HepG2 (cell line): ENCODE measurements around the gene MRPL27. TPM values are rescaled to one million over a fixed set of nuclear protein-coding genes. Genes with fewer than 3 reads are reported as not detected.

Source experiments
- ATAC-seq: fragments of 200-7000 bp; cut with Tn5 transposase; 3 replicates; pipeline ENCODE4 v1.9.1; 2020; ENCODE audit warnings: mild to moderate bottlenecking, moderate library complexity
- BruUV-seq: library from RNA; stranded (reverse); fragments of 400-500 nt; replicated peaks from 2 replicates; lab custom pipeline; 2021; lab: Mats Ljungman, UMichigan
- CTCF ChIA-PET: fragments of 300-600 bp; formaldehyde crosslinking; extraction: SDS; loops from one replicate; lab custom pipeline; 2021; ENCODE audit warnings: low total read pairs, inconsistent platforms, low intra/inter-chr PET ratio; lab: Yijun Ruan, JAX
- POLR2A ChIA-PET: fragments of 350-600 bp; sonication (Branson Sonifier 250); formaldehyde crosslinking; loops from one replicate; lab custom pipeline; 2020; ENCODE audit warnings: antibody characterized with exemption, inconsistent platforms; lab: Yijun Ruan, JAX
- DNase-seq: peaks from one replicate; pipeline ENCODE4 v3.0.0-alpha.2; 2015; ENCODE audit warnings: low spot score
- FAIRE-seq: peaks from 3 replicates; lab custom pipeline; 2011; peaks lifted over from hg19 to GRCh38; lab: Jason Lieb, UNC
- H2AFZ ChIP-seq: one replicate; pipeline ENCODE4 v1.6.1; 2011; ENCODE audit warnings: low read length, inconsistent platforms
- H3K27ac ChIP-seq: fragments of 300-600 bp; 3 replicates; pipeline ENCODE4 v1.8.0; 2011; ENCODE audit warnings: mixed run types, mild to moderate bottlenecking, mixed read lengths, low read length, inconsistent platforms; ENCODE audit not compliant: insufficient read depth; ENCODE audit errors: extremely low read length
- H3K27me3 ChIP-seq, 2 experiments: fragments of 200-600 bp in 1 of 2; 2 replicates in 1 of 2; 3 replicates in 1 of 2; pipeline versions ENCODE4 v1.6.0 to v1.8.0; 2011; ENCODE audit warnings: low read length in 2 of 2, mild to moderate bottlenecking in 2 of 2, moderate library complexity in 2 of 2, inconsistent platforms in 1 of 2; ENCODE audit not compliant: insufficient read depth in 2 of 2, control insufficient read depth in 1 of 2
- H3K36me3 ChIP-seq, 2 experiments: fragments of 200-600 bp in 1 of 2; replicated peaks in 1 of 2; 2 replicates in 1 of 2; 3 replicates in 1 of 2; pipeline versions ENCODE4 v1.5.1 to v1.8.0; 2011; ENCODE audit warnings: low read length in 2 of 2, inconsistent platforms in 1 of 2; ENCODE audit not compliant: insufficient read depth in 2 of 2, control insufficient read depth in 1 of 2
- H3K4me1 ChIP-seq: 2 replicates; pipeline ENCODE4 v1.5.1; 2012; ENCODE audit warnings: low read length, inconsistent platforms; ENCODE audit not compliant: insufficient read depth
- H3K4me2 ChIP-seq: 2 replicates; pipeline ENCODE4 v1.6.0; 2011; ENCODE audit warnings: low read depth, low read length, inconsistent platforms
- H3K4me3 ChIP-seq, 3 experiments: fragments of 200-600 bp in 1 of 3; sonication (generic), shearing (Covaris generic) in 1 of 3; replicated peaks in 1 of 3; 2 replicates each; pipeline ENCODE4 v1.5.1; 2011 to 2016; ENCODE audit warnings: low read length in 3 of 3, inconsistent platforms in 2 of 3, low read depth in 2 of 3, mild to moderate bottlenecking in 2 of 3, control low read depth in 1 of 3, mixed read lengths in 1 of 3; ENCODE audit not compliant: insufficient read depth in 1 of 3
- H3K79me2 ChIP-seq: one replicate; pipeline ENCODE4 v1.6.1; 2011; ENCODE audit warnings: low read length, inconsistent platforms; ENCODE audit not compliant: insufficient read depth
- H3K9ac ChIP-seq: 2 replicates; pipeline ENCODE4 v1.6.0; 2011; ENCODE audit warnings: mild to moderate bottlenecking, low read depth, low read length, inconsistent platforms; ENCODE audit not compliant: insufficient read depth
- H3K9me3 ChIP-seq: 2 replicates; pipeline ENCODE4 v1.5.1; 2012; ENCODE audit warnings: mild to moderate bottlenecking, low read length
- H4K20me1 ChIP-seq: 2 replicates; pipeline ENCODE4 v1.6.0; 2011; ENCODE audit warnings: inconsistent platforms, mild to moderate bottlenecking, low read length, moderate library complexity; ENCODE audit not compliant: insufficient read depth
- CREB3 ChIP-seq: sonication (generic); formaldehyde crosslinking; IDR thresholded peaks from 2 replicates; pipeline ENCODE4 v1.5.0; 2020; ENCODE audit warnings: missing genetic modification reagents
- GLI4 ChIP-seq: sonication (generic); formaldehyde crosslinking; IDR thresholded peaks from 2 replicates; pipeline ENCODE4 v1.5.1; 2020; ENCODE audit warnings: missing genetic modification reagents, mild to moderate bottlenecking, moderate library complexity, borderline replicate concordance
- HMG20A ChIP-seq: IDR thresholded peaks from 2 replicates; pipeline ENCODE4 v1.6.1; 2016; ENCODE audit warnings: borderline replicate concordance
- MEF2D ChIP-seq: sonication (generic); formaldehyde crosslinking; IDR thresholded peaks from 2 replicates; pipeline ENCODE4 v1.5.1; 2020; ENCODE audit warnings: mild to moderate bottlenecking, missing genetic modification reagents
- NR2C2 ChIP-seq: sonication (generic); formaldehyde crosslinking; IDR thresholded peaks from 2 replicates; pipeline ENCODE4 v1.4.0; 2020; ENCODE audit warnings: missing genetic modification reagents, mild to moderate bottlenecking, moderate library complexity, borderline replicate concordance
- SALL2 ChIP-seq: sonication (generic); formaldehyde crosslinking; IDR thresholded peaks from 2 replicates; pipeline ENCODE4 v1.8.1; 2023; ENCODE audit warnings: mild to moderate bottlenecking, missing genetic modification reagents, inconsistent platforms
- SIN3B ChIP-seq: fragments of 150-350 bp; IDR thresholded peaks from 2 replicates; pipeline ENCODE4 v1.6.1; 2014; ENCODE audit warnings: low read length
- TAF1 ChIP-seq: sonication (generic); formaldehyde crosslinking; IDR thresholded peaks from 2 replicates; pipeline ENCODE4 v1.4.0; 2020; ENCODE audit warnings: missing genetic modification reagents
- THAP9 ChIP-seq: sonication (generic); formaldehyde crosslinking; IDR thresholded peaks from 2 replicates; pipeline ENCODE4; 2020; ENCODE audit warnings: missing genetic modification reagents, mild to moderate bottlenecking, borderline replicate concordance
- ZC3H13 ChIP-seq: sonication (generic); formaldehyde crosslinking; IDR thresholded peaks from 2 replicates; pipeline ENCODE4 v1.8.1; 2023; ENCODE audit warnings: mild to moderate bottlenecking, missing genetic modification reagents, moderate library complexity
- ZNF101 ChIP-seq: sonication (generic); formaldehyde crosslinking; IDR thresholded peaks from 2 replicates; pipeline ENCODE4 v1.4.0; 2020; ENCODE audit warnings: mild to moderate bottlenecking, low read depth, missing genetic modification reagents, borderline replicate concordance
- ZNF292 ChIP-seq: sonication (generic); formaldehyde crosslinking; IDR thresholded peaks from 2 replicates; pipeline ENCODE4 v1.8.1; 2022; ENCODE audit warnings: mild to moderate bottlenecking, low read depth, missing genetic modification reagents, borderline replicate concordance
- ZNF33A ChIP-seq: sonication (generic); formaldehyde crosslinking; IDR thresholded peaks from 2 replicates; pipeline ENCODE4 v1.5.1; 2020; ENCODE audit warnings: missing genetic modification reagents, mild to moderate bottlenecking, moderate library complexity, borderline replicate concordance
- ZNF567 ChIP-seq: sonication (generic); formaldehyde crosslinking; IDR thresholded peaks from 2 replicates; pipeline ENCODE4 v1.8.1; 2023; ENCODE audit warnings: mild to moderate bottlenecking, missing genetic modification reagents, borderline replicate concordance
- ZNF572 ChIP-seq: sonication (generic); formaldehyde crosslinking; IDR thresholded peaks from 2 replicates; pipeline ENCODE4 v1.5.1; 2020; ENCODE audit warnings: mild to moderate bottlenecking, missing genetic modification reagents
- ZNF629 ChIP-seq: sonication (generic); formaldehyde crosslinking; conservative IDR thresholded peaks from 2 replicates; pipeline ENCODE4 v1.5.0; 2020; ENCODE audit warnings: missing genetic modification reagents
- WGBS: methylation state at CpG from one replicate; pipeline ENCODE4 v1.1.6; 2017; ENCODE audit warnings: low lambda C conversion rate; 5-methylcytosine and 5-hydroxymethylcytosine counted together
- in situ Hi-C: cut with HindIII; loops from 2 replicates; pipeline ENCODE4 v1.10.0; 2017; ENCODE audit warnings: low pct_unique_long_range_greater_than_20kb; ENCODE audit not compliant: extremely low pct_ligation_motif_present
- intact Hi-C: fragments of 100-400 bp; cut with micrococcal nuclease; formaldehyde crosslinking; loops from one replicate; pipeline ENCODE4 v1.10.0; 2022; ENCODE audit not compliant: unreplicated experiment
- polyA plus RNA-seq, 8 experiments: library from polyadenylated mRNA; depleted of rRNA in 3 of 8; stranded (reverse) in 7 of 8; unstranded in 1 of 8; fragments of >200 nt; fragmentation: Illumina TruSeq in 4 of 8; extraction: Trizol in 4 of 8; gene quantifications; 2 replicates each; pipeline versions ENCODE4 v1.2.1 to v1.2.3, GENCODE V29; 2011 to 2016; ENCODE audit warnings: low read depth in 4 of 8, missing spikeins in 1 of 8, mixed read lengths in 1 of 8; ENCODE audit not compliant: insufficient read depth in 1 of 8
- total RNA-seq, 5 experiments: library from RNA; depleted of rRNA; stranded (reverse); fragments of >200 nt; fragmentation: Illumina TruSeq; extraction: Trizol; gene quantifications; 2 replicates each; pipeline ENCODE4 v1.2.3, GENCODE V29; 2016; ENCODE audit warnings: low read depth in 1 of 5
- TF ChIP-seq, protein P1 (sequence below): sonication (generic); formaldehyde crosslinking; IDR thresholded peaks from 2 replicates; pipeline ENCODE4 v1.4.0; 2020; ENCODE audit warnings: missing genetic modification reagents, borderline replicate concordance

The MRPL27 gene
- total and polyA plus RNA-seq, 2 of the 13 experiments (the other 11 are each of a cell fraction or from before 2014, with no cell fraction given) = 137 to 217 TPM

DNA sequence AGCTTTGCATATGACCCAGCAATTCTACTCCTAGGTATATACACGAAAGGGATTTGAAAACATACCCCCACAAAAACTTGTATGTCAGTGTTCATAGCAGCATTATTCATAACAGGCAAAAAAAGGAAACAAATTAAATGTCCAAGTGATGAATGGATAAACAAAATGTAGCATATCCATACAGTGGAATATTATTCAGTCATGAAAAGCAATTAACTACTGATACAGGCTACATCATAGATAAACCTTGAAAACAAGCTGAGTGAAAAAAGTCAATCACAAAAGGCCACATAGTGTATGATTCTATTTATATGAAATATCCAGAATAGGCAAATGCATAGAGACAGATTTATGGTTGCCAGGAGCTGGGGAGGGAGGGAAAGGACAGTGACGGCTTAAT lies 721 bp upstream of the MRPL27 start:
- H3K79me2 ChIP-seq = peaks cover 39% of the 10 kb centered on the region
- ATAC-seq (no peak), DNase-seq (no peak), FAIRE-seq (peak; percentile 4)
- BruUV-seq = no TSS peak
- no peaks in the 10 kb centered on the region for H4K20me1 ChIP-seq
- in situ Hi-C loops (no loop called here), intact Hi-C loops (no loop called here)
- peaks cover 29% of the 10 kb centered on the region for H3K4me1 ChIP-seq
- CTCF ChIA-PET = no interaction called here
- WGBS = 48% methylated on average over 2 of the region's 2 CpGs
- no peaks in the 10 kb centered on the region; a peak in 1 of 5 replicates for H3K27me3 ChIP-seq
- H3K9ac ChIP-seq = peak overlapping the region; percentile 92
- no peak overlapping the region for H2AFZ ChIP-seq
- H3K9me3 ChIP-seq = no peaks in the 10 kb centered on the region
- H3K27ac ChIP-seq = peak overlapping the region; percentile 87
- POLR2A ChIA-PET = interaction anchor here (3.0 kb wide), 1 partner anchor 24 kb away, joined by 15 read pairs; the partner anchor contains the start of gene LRRC59
- H3K4me3 ChIP-seq = peak overlapping the region; percentile 91 to 98 (median 93)
- H3K36me3 ChIP-seq = peaks cover 16 to 26% of the 10 kb centered on the region in 2 experiments
- H3K4me2 ChIP-seq = peak overlapping the region; percentile 80
- TF ChIP-seq TAF1 (CRISPR knock-in tag) (no peak), GLI4 (CRISPR knock-in tag) (0 out of 2 replicates have a peak, but pooled peaks have one; percentile 13), THAP9 (CRISPR knock-in tag) (no peak), ZNF292 (CRISPR knock-in tag) (0 out of 2 replicates have a peak, but pooled peaks have one; percentile 1), ZNF567 (CRISPR knock-in tag) (no peak), CREB3 (CRISPR knock-in tag) (0 out of 2 replicates have a peak, but pooled peaks have one; percentile 3), ZC3H13 (no peak), ZNF101 (CRISPR knock-in tag) (no peak), ZNF629 (no peak), SIN3B (no peak), NR2C2 (CRISPR knock-in tag) (no peak), HMG20A (CRISPR knock-in tag) (no peak), ZNF33A (CRISPR knock-in tag) (no peak), SALL2 (CRISPR knock-in tag) (no peak), MEF2D (CRISPR knock-in tag) (no peak), ZNF572 (CRISPR knock-in tag) (no peak)
- TF ChIP-seq, protein P1, sequence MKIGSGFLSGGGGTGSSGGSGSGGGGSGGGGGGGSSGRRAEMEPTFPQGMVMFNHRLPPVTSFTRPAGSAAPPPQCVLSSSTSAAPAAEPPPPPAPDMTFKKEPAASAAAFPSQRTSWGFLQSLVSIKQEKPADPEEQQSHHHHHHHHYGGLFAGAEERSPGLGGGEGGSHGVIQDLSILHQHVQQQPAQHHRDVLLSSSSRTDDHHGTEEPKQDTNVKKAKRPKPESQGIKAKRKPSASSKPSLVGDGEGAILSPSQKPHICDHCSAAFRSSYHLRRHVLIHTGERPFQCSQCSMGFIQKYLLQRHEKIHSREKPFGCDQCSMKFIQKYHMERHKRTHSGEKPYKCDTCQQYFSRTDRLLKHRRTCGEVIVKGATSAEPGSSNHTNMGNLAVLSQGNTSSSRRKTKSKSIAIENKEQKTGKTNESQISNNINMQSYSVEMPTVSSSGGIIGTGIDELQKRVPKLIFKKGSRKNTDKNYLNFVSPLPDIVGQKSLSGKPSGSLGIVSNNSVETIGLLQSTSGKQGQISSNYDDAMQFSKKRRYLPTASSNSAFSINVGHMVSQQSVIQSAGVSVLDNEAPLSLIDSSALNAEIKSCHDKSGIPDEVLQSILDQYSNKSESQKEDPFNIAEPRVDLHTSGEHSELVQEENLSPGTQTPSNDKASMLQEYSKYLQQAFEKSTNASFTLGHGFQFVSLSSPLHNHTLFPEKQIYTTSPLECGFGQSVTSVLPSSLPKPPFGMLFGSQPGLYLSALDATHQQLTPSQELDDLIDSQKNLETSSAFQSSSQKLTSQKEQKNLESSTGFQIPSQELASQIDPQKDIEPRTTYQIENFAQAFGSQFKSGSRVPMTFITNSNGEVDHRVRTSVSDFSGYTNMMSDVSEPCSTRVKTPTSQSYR (CRISPR knock-in tag) = no peak
